IPS-18a (cell line): ENCODE results near the gene PPRC1.

Experiments
- H3K27ac ChIP-seq: one replicate; pipeline ENCODE4 v1.5.1; 2013; ENCODE audit warnings: low read length
- H3K27me3 ChIP-seq: one replicate; pipeline ENCODE4 v1.6.1; 2013; ENCODE audit warnings: mild to moderate bottlenecking, low read length; ENCODE audit not compliant: control insufficient read depth, insufficient read depth
- H3K36me3 ChIP-seq: one replicate; pipeline ENCODE4 v1.6.1; 2013; ENCODE audit warnings: low read depth, low read length; ENCODE audit not compliant: control insufficient read depth
- H3K4me1 ChIP-seq: one replicate; pipeline ENCODE4 v1.6.1; 2013; ENCODE audit warnings: low read depth, low read length; ENCODE audit not compliant: control insufficient read depth
- H3K4me3 ChIP-seq: one replicate; pipeline ENCODE4 v1.5.1; 2013; ENCODE audit warnings: low read length
- H3K9ac ChIP-seq: one replicate; pipeline ENCODE4 v1.6.1; 2013; ENCODE audit warnings: mild to moderate bottlenecking, low read length, moderate library complexity
- H3K9me3 ChIP-seq: one replicate; pipeline ENCODE4 v1.6.1; 2013; ENCODE audit warnings: low read depth, low read length; ENCODE audit not compliant: control insufficient read depth

PPRC1 gene

GRCh38 chr10:102153093-102153620, 20.3 kb downstream of the PPRC1 start:
- H3K27me3 ChIP-seq: no peaks in the 10 kb centered on the region
- H3K9ac ChIP-seq: peak overlapping the region; percentile 98
- peak overlapping the region; percentile 93 for H3K27ac ChIP-seq
- peak overlapping the region; percentile 95 for H3K4me3 ChIP-seq
- H3K9me3 ChIP-seq: no peaks in the 10 kb centered on the region
- peaks cover 11% of the 10 kb centered on the region for H3K4me1 ChIP-seq
- peaks cover 57% of the 10 kb centered on the region for H3K36me3 ChIP-seq

DNA sequence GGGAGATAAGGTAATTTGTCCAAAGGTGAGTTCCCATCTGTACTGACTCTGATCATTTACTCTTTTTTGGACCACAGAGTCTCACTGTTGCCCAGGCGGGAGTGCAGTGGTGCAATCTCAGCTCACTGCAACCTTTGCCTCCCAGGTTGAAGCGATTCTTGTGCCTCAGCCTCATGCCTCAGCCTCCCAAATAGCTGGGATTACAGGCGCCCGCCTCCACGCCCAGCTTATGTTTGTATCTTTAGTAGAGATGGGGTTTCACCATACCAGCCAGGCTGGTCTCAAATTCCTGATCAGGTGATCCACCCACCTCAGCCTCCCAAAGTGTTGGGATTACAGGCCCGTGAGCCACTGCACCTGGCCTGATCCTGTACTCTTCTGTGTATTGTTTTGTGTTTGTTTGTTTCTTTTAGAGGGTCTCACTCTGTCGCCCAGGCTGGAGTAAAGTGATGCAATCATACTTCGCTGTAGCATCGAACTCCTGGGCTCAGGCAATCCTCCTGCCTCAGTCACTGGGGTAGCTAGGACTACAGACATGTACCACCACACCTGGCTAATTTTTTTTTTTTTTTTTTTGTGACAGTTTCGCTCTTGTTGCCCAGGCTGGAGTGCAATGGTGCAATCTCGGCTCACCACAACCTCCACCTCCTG, 21.8 kb downstream of the PPRC1 start:
- Histone ChIP-seq H3K4me1 (peaks cover 11% of the 10 kb centered on the region), H3K27me3 (no peaks in the 10 kb centered on the region), H3K27ac (no peak overlapping the region), H3K36me3 (peaks cover 57% of the 10 kb centered on the region), H3K9me3 (no peaks in the 10 kb centered on the region), H3K4me3 (no peak overlapping the region), H3K9ac (no peak overlapping the region)

DNA sequence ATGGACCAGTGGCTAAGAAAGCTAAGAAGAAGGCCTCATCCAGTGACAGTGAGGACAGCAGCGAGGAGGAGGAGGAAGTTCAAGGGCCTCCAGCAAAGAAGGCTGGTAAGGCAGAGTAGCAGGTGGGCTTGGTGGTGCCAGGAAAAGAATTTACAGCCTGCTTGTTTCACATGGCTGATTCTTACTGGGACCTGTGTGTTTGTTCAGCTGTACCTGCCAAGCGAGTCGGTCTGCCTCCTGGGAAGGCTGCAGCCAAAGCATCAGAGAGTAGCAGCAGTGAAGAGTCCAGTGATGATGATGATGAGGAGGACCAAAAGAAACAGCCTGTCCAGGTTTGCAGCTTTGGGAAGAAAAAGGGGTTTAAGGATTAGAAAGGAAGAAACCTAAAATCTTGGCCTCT, 24.4 kb downstream of the PPRC1 start:
- Histone ChIP-seq H3K27me3 (no peaks in the 10 kb centered on the region), H3K4me3 (no peak overlapping the region), H3K36me3 (peaks cover 74% of the 10 kb centered on the region), H3K9me3 (no peaks in the 10 kb centered on the region), H3K4me1 (peaks cover 4% of the 10 kb centered on the region), H3K9ac (no peak overlapping the region), H3K27ac (no peak overlapping the region)

- Histone ChIP-seq H3K9ac (no peak overlapping the region), H3K36me3 (peaks cover 89% of the 10 kb centered on the region), H3K4me1 (no peaks in the 10 kb centered on the region), H3K27ac (no peak overlapping the region), H3K27me3 (no peaks in the 10 kb centered on the region), H3K9me3 (no peaks in the 10 kb centered on the region), H3K4me3 (no peak overlapping the region)
Measured at GRCh38 chr10:102159051-102159597, 26.3 kb downstream of the PPRC1 start.

- H3K9me3 ChIP-seq: no peaks in the 10 kb centered on the region
- H3K4me3 ChIP-seq: no peak overlapping the region
- no peak overlapping the region for H3K9ac ChIP-seq
- no peak overlapping the region for H3K27ac ChIP-seq
- no peaks in the 10 kb centered on the region for H3K27me3 ChIP-seq
- peaks cover 84% of the 10 kb centered on the region for H3K36me3 ChIP-seq
- no peaks in the 10 kb centered on the region for H3K4me1 ChIP-seq
Measured at GRCh38 chr10:102159831-102160230, 27.0 kb downstream of the PPRC1 start.

GRCh38 chr10:102163342-102163989, 30.6 kb downstream of the PPRC1 start:
- Histone ChIP-seq H3K4me1 (no peaks in the 10 kb centered on the region), H3K4me3 (no peak overlapping the region), H3K27me3 (no peaks in the 10 kb centered on the region), H3K9me3 (no peaks in the 10 kb centered on the region), H3K27ac (no peak overlapping the region), H3K9ac (no peak overlapping the region), H3K36me3 (peaks cover 52% of the 10 kb centered on the region)

GRCh38 chr10:102167861-102168260, 35.0 kb downstream of the PPRC1 start:
- Histone ChIP-seq H3K9me3 (no peaks in the 10 kb centered on the region), H3K27me3 (no peaks in the 10 kb centered on the region), H3K36me3 (peaks cover 8% of the 10 kb centered on the region), H3K27ac (no peak overlapping the region), H3K4me3 (no peak overlapping the region), H3K4me1 (no peaks in the 10 kb centered on the region), H3K9ac (no peak overlapping the region)

- H3K9me3 ChIP-seq: no peaks in the 10 kb centered on the region
- no peaks in the 10 kb centered on the region for H3K36me3 ChIP-seq
- no peak overlapping the region for H3K27ac ChIP-seq
- no peak overlapping the region for H3K9ac ChIP-seq
- H3K27me3 ChIP-seq: no peaks in the 10 kb centered on the region
- no peak overlapping the region for H3K4me3 ChIP-seq
- H3K4me1 ChIP-seq: no peaks in the 10 kb centered on the region
Measured at GRCh38 chr10:102170602-102171001, 37.8 kb downstream of the PPRC1 start.

DNA sequence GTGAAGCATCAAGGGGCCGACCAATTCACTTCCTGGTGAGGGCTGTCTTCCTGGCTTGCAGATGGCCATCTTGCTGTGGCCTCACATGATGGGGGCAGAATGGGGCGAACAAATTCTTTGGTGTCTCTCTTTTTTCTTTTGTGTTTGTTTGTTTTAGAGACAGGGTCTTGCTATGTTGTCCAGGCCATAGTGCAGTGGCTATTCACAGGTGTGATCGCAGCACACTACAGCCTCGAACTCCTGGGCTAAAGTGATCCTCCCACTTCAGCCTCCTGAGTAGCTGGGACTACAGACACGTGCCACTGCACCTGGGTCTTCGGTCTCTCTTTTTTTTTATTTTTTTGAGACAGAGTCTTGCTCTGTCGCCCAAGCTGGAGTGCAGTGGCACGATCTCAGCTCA, 39.4 kb downstream of the PPRC1 start:
- no peaks in the 10 kb centered on the region for H3K9me3 ChIP-seq
- no peak overlapping the region for H3K27ac ChIP-seq
- no peaks in the 10 kb centered on the region for H3K27me3 ChIP-seq
- H3K36me3 ChIP-seq: no peaks in the 10 kb centered on the region
- no peaks in the 10 kb centered on the region for H3K4me1 ChIP-seq
- H3K9ac ChIP-seq: no peak overlapping the region
- H3K4me3 ChIP-seq: no peak overlapping the region

GRCh38 chr10:102175415-102175814, 42.6 kb downstream of the PPRC1 start:
- Histone ChIP-seq H3K27ac (no peak overlapping the region), H3K36me3 (no peaks in the 10 kb centered on the region), H3K4me1 (no peaks in the 10 kb centered on the region), H3K4me3 (no peak overlapping the region), H3K9ac (no peak overlapping the region), H3K9me3 (no peaks in the 10 kb centered on the region), H3K27me3 (no peaks in the 10 kb centered on the region)

- peaks cover 3% of the 10 kb centered on the region for H3K9me3 ChIP-seq
- no peak overlapping the region for H3K27ac ChIP-seq
- H3K4me3 ChIP-seq: no peak overlapping the region
- no peak overlapping the region for H3K9ac ChIP-seq
- H3K4me1 ChIP-seq: no peaks in the 10 kb centered on the region
- H3K27me3 ChIP-seq: no peaks in the 10 kb centered on the region
- H3K36me3 ChIP-seq: no peaks in the 10 kb centered on the region
Measured at GRCh38 chr10:102184606-102185005, 51.8 kb downstream of the PPRC1 start.

- Histone ChIP-seq H3K27me3 (no peaks in the 10 kb centered on the region), H3K4me3 (no peak overlapping the region), H3K9me3 (peaks cover 4% of the 10 kb centered on the region), H3K36me3 (no peaks in the 10 kb centered on the region), H3K27ac (no peak overlapping the region), H3K9ac (no peak overlapping the region), H3K4me1 (no peaks in the 10 kb centered on the region)
Measured at GRCh38 chr10:102185272-102185671, 52.4 kb downstream of the PPRC1 start.
